ENCODE results near the gene APLP1.
A peak's percentile ranks its signal among the peaks of the same experiment; 100 is the strongest.
"Not testable (repeated sequence)": the region's sequence is repeated elsewhere in the genome, so short reads cannot be mapped to it uniquely, and the experiment has no call there.

The APLP1 gene

GRCh38 chr19:35853038-35853756, 15.2 kb upstream of the APLP1 start:
- DNase-seq: no peak

DNA sequence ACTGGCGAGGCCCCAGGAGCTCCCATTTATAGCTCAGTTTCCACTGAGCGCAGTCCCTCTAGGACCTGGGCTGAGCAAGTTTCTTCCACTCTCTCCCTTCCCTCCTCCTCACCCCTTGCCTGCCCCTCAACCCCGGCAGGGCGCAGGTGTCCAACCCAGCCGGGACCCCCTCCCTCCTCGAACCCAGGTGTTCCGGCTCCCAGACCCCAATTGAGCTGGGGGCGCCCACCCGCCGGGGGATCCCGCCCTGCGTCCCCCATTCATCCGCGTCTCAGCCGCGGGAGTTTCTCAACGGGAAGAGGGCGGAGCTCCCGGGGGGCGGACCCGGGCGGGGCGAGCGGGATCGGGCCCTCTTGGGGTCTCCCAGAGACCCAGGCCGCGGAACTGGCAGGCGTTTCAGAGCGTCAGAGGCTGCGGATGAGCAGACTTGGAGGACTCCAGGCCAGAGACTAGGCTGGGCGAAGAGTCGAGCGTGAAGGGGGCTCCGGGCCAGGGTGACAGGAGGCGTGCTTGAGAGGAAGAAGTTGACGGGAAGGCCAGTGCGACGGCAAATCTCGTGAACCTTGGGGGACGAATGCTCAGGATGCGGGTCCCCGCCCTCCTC, 11.7 kb upstream of the APLP1 start, which contains the start of gene KIRREL2:
Gene KIRREL2 (plus strand): TSS at position 366 of the 604 bp plus-strand sequence. CDS start 209 bp downstream, at position 575.
- peak in 1 of 4 experiments; percentile 24 for DNase-seq

- DNase-seq: no peak
Measured at GRCh38 chr19:35858311-35858710, 10.1 kb upstream of the APLP1 start.

DNA sequence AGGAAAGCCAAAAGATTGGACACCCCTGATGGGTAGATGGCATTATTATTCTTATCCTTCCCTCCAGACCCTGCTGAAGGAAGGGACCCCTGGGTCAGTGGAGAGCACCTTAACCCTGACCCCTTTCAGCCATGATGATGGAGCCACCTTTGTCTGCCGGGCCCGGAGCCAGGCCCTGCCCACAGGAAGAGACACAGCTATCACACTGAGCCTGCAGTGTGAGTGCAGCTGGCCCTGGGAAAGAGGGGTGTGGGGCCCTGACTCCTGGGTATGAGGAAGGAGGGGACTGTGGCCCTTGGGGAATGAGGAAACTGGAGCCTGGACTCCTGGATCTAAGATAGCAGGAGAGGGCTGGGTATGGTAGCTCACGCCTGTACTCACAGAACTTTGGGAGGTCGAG, 9.0 kb upstream of the APLP1 start:
- no peak for DNase-seq

DNA sequence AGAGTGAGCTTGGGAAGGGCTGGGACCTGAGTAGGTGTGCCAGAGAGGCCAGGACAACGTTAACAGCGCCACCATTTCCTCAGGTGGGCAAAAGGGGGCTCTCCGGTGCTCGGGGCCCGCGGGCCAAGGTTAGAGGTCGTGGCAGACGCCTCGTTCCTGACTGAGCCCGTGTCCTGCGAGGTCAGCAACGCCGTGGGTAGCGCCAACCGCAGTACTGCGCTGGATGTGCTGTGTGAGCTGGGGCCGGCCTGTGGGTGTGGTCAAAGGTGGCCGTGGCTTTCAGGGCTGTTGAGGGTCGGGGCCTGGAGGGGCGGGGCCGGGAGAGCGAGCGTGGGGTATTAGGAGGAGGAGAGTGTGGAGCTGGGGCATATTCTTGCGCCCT, 7.9 kb upstream of the APLP1 start:
- no peak for DNase-seq

GRCh38 chr19:35860818-35861639, 7.3 kb upstream of the APLP1 start:
- no peak for DNase-seq

GRCh38 chr19:35861640-35862160, 6.7 kb upstream of the APLP1 start:
- DNase-seq: no peak

DNA sequence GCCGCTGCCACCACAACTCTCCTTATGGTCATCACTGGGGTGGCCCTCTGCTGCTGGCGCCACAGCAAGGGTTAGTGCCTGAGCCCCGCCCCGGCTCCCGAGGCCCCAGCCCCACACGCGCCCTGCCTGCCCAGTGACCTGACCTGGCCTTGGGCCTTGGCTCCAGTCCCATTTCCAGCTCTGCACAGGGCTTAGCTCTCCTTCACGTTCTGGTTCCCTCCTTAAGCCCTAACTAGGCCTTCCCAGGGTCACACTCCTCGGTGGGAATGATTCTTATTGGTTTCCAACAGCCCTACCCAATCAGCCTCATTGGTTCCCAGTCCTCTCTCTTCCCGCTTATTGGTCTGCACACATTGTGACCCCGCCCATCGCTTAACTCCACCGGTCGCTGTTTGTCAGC, 5.8 kb upstream of the APLP1 start:
- no peak for DNase-seq

DNA sequence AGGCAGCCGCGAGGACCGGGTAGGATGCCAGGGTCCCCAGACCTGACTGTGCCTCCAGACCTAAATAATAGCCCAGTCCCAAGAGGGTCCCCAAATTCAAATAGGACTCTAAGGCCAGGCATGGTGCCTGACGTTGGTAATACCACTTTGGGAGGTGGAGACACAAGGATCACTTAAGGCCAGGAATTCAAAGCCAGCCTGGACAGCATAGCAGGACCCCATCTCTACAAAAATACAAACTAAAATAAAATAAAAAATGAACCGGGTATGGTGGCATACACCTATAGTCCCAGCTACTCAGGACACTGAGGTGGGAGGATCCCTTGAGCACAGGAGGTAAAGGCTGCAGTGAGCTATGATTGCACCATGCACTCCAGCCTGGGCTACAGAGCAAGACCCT, 5.4 kb upstream of the APLP1 start:
- no peak for DNase-seq

- DNase-seq: no peak
Measured at GRCh38 chr19:35868823-35869326, 501 bp downstream of the APLP1 start.

DNA sequence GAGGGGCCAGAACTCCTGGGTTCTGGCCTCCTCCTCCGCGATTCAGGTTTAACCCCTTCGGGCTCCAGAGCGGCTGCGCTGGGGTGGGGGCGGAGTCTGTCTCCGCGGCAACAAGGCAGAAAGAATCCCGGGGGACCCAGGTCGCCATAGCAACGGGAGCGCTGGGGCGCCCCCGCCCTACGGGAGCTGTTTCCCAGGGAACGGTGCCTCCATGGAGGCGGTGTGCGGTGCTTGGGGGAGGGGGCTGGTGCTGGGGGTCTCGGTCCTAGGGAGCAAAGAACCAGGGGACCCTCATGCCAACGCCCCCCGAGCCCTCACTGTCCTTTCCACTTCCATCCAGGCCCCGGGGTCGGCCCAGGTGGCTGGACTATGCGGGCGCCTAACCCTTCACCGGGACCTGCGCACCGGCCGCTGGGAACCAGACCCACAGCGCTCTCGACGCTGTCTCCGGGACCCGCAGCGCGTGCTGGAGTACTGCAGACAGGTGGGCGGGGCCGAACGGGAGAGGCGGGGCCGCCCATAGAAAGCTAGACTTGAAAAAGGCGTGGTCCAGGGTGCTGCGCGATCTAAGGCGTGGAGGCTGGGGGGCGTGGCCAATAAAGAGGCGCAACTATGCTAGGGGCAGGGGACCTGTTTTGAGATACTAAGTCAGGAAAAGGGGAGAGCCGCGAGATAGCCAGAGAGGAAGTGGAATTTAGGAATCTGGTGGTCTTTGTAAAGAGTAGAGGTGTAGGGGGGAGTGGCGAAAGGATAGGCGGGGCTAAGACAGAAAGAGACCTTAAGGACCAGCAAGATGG, 1.2 kb downstream of the APLP1 start:
- peak; percentile 28 to 73 (median 52) for DNase-seq

- not testable (repeated sequence) for DNase-seq
Measured at GRCh38 chr19:35870124-35870736, 1.9 kb downstream of the APLP1 start.

DNA sequence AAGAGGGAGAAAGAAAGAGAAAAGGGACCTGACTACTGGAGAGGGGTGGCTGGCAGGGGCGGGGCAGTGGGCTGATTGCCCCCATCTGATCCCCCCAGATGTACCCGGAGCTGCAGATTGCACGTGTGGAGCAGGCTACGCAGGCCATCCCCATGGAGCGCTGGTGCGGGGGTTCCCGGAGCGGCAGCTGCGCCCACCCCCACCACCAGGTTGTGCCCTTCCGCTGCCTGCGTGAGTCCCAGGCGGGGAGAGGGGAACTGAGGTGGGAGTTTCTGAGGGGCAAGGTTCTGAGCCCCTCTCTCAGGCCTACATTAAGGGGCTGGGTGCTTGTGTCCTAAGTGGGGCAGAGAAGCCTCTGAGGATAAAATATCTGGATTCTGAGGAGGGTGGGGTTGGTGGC, 2.4 kb downstream of the APLP1 start:
- no peak for DNase-seq

DNA sequence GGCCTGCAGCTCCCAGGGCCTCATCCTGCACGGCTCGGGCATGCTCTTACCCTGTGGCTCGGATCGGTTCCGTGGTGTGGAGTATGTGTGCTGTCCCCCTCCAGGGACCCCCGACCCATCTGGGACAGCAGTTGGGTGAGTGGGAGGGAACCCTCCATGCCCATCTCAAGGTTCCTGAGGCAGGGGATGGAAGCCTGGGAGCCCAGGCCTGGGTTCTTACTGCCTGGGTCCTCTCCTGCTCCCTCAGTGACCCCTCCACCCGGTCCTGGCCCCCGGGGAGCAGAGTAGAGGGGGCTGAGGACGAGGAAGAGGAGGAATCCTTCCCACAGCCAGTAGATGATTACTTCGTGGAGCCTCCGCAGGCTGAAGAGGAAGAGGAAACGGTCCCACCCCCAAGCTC, 3.2 kb downstream of the APLP1 start:
- no peak for DNase-seq

DNA sequence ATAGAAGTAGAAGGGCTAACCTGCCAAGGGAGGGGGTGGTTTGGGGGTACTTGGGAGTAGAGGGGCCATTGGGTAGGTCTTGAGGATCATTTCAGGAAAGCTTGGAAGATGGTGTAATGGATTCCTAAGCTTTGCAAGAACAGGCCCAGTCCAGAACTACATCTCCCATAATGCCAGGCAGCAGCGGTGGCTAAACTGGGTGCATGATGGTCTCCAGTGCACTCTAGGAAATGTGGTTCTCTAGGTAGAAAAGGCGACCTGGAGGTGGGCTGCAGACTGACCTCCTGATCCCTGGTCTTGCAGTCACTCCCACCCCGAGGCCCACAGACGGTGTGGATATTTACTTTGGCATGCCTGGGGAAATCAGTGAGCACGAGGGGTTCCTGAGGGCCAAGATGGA, 3.8 kb downstream of the APLP1 start:
- no peak for DNase-seq

DNA sequence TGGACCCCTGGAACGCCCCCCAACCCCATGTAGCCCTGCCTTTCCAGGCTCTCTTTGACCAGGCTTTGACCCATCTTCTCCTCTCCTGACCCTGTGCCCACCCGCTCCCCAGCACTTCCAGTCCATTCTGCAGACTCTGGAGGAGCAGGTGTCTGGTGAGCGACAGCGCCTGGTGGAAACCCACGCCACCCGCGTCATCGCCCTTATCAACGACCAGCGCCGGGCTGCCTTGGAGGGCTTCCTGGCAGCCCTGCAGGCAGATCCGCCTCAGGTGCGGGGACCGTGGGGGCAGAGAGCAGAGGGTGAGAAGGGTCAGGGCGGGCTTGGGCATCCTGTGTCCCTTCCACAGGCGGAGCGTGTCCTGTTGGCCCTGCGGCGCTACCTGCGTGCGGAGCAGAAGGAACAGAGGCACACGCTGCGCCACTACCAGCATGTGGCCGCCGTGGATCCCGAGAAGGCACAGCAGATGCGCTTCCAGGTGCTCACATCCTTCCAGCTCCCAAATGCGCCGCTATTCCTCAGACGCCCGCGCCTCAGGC, 6.1 kb downstream of the APLP1 start:
- DNase-seq: no peak

DNA sequence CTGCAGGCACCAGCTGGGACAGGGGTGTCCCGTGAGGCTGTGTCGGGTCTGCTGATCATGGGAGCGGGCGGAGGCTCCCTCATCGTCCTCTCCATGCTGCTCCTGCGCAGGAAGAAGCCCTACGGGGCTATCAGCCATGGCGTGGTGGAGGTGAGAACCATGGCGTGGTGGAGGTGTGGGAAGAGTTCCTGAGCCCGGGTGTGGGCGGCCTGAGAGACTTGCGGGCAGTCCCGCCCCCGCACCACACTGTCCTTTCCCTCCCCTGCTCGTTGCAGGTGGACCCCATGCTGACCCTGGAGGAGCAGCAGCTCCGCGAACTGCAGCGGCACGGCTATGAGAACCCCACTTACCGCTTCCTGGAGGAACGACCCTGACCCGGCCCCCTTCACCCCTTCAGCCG, 10.7 kb downstream of the APLP1 start:
- no peak for DNase-seq

DNA sequence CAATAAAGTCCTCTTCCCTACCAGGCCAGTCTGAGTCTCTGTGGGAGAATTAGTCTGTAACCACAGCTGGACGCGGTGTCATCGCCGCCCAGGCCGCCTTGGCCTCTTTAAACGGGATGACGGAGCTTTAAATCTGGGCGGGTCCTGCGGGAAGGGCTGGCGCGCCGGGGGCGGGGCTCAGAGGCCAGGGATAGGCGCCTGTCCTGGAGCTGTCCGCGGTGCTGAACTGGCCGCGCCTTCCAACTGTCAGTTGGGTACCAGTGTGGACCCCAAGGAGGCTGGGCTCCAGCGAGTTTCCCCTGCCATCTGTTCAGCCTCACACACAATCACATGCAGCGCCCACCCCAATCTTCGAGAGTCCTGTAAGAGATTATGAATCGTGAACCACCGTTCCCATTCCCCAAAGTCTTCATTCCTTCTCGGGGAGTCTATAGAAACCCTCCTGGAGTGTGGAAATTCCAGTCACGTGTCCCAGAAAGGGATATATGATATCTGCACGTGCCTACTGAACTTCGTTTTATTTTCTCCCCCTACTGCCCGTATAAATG, 11.5 kb downstream of the APLP1 start:
- DNase-seq: peak in 3 of 4 experiments; percentile 34 to 60 (median 46)

DNA sequence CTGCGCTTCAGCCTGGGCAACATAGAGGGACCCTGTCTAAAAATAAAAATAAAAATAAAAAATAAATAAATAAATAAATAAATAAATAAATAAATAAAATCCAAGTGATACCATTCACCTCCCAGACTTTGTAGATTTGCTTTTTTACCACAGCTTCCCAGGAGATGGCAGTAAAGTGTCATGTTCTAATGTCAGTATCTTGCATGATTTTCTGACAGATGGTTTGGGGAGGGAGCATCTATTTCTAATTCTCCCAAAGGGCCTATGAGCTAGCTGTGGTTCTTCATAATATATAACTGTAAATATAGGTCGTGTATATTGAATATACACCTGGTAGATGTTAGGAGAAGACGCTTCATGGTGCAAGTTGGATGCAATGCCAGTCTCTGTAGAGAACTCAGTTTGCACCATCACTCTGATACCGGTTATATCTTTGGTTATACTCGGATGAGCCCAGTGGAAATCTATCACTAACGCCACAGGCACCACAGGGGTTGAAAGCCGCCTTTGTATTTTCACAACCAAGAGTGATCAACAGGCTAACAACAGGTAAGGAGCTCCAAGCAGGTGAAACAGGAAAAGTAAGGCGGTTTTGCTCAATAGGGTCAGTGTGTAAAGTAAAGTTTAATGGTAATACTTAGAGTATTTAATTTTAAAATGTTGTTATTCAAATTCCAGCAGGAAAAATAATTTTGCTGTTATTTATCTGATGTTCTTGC, 13.9 kb downstream of the APLP1 start:
- DNase-seq: no peak

GRCh38 chr19:35883882-35884281, 15.5 kb downstream of the APLP1 start:
- DNase-seq: no peak
